ENCODE measurements around the gene UVRAG.

GRCh38 chr11:76005756-76006155 is 190.7 kb downstream of the UVRAG start:
- no peak for TF ChIP-seq POLR2A (IDR thresholded peaks at IDR 0.05)
- TF ChIP-seq POLR2AphosphoS5 (IDR thresholded peaks at IDR 0.05; ENCODE audit: insufficient read depth in 1 of 2, low read depth in 1 of 2): no peak
- TF ChIP-seq, protein P1, sequence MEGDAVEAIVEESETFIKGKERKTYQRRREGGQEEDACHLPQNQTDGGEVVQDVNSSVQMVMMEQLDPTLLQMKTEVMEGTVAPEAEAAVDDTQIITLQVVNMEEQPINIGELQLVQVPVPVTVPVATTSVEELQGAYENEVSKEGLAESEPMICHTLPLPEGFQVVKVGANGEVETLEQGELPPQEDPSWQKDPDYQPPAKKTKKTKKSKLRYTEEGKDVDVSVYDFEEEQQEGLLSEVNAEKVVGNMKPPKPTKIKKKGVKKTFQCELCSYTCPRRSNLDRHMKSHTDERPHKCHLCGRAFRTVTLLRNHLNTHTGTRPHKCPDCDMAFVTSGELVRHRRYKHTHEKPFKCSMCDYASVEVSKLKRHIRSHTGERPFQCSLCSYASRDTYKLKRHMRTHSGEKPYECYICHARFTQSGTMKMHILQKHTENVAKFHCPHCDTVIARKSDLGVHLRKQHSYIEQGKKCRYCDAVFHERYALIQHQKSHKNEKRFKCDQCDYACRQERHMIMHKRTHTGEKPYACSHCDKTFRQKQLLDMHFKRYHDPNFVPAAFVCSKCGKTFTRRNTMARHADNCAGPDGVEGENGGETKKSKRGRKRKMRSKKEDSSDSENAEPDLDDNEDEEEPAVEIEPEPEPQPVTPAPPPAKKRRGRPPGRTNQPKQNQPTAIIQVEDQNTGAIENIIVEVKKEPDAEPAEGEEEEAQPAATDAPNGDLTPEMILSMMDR (IDR thresholded peaks at IDR 0.05): no peak
